ENCODE data around the gene VPS9D1.

VPS9D1 gene

GRCh38 chr16:89723279-89724250, 2.9 kb upstream of the VPS9D1 start:
- Histone ChIP-seq H2AFZ (ENCODE audit: low read depth, low read length) (no peak overlapping the region), H3K4me3 (ENCODE audit: low read length) (peak overlapping the region; percentile 88), H3K9ac (ENCODE audit: low read length) (no peak overlapping the region), H3K27ac (ENCODE audit: low read length) (no peak overlapping the region), H4K20me1 (ENCODE audit: insufficient read depth, low read length) (peaks cover 21% of the 10 kb centered on the region), H3K79me2 (ENCODE audit: low read length) (peaks cover 6% of the 10 kb centered on the region; the same call in 1 of the 2 replicates), H3K4me2 (ENCODE audit: low read length) (peak overlapping the region; percentile 89; the same call in 1 of the 2 replicates), H3K9me3 (ENCODE audit: insufficient read depth, low read length) (no peaks in the 10 kb centered on the region), H3K36me3 (replicated peaks; ENCODE audit: low read depth, low read length) (peaks cover 19% of the 10 kb centered on the region), H3K4me1 (ENCODE audit: low read length) (peaks cover 13% of the 10 kb centered on the region), H3K27me3 (ENCODE audit: low read depth, low read length) (no peaks in the 10 kb centered on the region)
- no peak for TF ChIP-seq CTCF (IDR thresholded peaks at IDR 0.05; ENCODE audit: low read depth, low read length)
- no peak for TF ChIP-seq EZH2phosphoT487 (IDR thresholded peaks at IDR 0.05; ENCODE audit: low read depth)

GRCh38 chr16:89722392-89723278, 1.9 kb upstream of the VPS9D1 start:
- Histone ChIP-seq H3K9me3 (ENCODE audit: insufficient read depth, low read length) (no peaks in the 10 kb centered on the region), H2AFZ (ENCODE audit: low read depth, low read length) (no peak overlapping the region), H3K27me3 (ENCODE audit: low read depth, low read length) (no peaks in the 10 kb centered on the region), H4K20me1 (ENCODE audit: insufficient read depth, low read length) (peaks cover 21% of the 10 kb centered on the region), H3K4me3 (ENCODE audit: low read length) (peak overlapping the region; percentile 88), H3K79me2 (ENCODE audit: low read length) (peaks cover 6% of the 10 kb centered on the region; the same call in 1 of the 2 replicates), H3K9ac (ENCODE audit: low read length) (peak overlapping the region; percentile 84), H3K27ac (ENCODE audit: low read length) (no peak overlapping the region), H3K4me2 (ENCODE audit: low read length) (peak overlapping the region; percentile 89), H3K36me3 (replicated peaks; ENCODE audit: low read depth, low read length) (peaks cover 18% of the 10 kb centered on the region), H3K4me1 (ENCODE audit: low read length) (peaks cover 13% of the 10 kb centered on the region)
- TF ChIP-seq EZH2phosphoT487 (IDR thresholded peaks at IDR 0.05; ENCODE audit: low read depth) = no peak
- TF ChIP-seq CTCF (IDR thresholded peaks at IDR 0.05; ENCODE audit: low read depth, low read length) = no peak

- Histone ChIP-seq H3K9ac (ENCODE audit: low read length) (peak overlapping the region; percentile 84), H4K20me1 (ENCODE audit: insufficient read depth, low read length) (peaks cover 21% of the 10 kb centered on the region), H3K36me3 (replicated peaks; ENCODE audit: low read depth, low read length) (peaks cover 16% of the 10 kb centered on the region), H3K4me2 (ENCODE audit: low read length) (peak overlapping the region; percentile 89), H3K79me2 (ENCODE audit: low read length) (peaks cover 6% of the 10 kb centered on the region; the same call in 1 of the 2 replicates), H3K27ac (ENCODE audit: low read length) (peak overlapping the region; percentile 70), H2AFZ (ENCODE audit: low read depth, low read length) (no peak overlapping the region), H3K4me3 (ENCODE audit: low read length) (peak overlapping the region; percentile 88), H3K27me3 (ENCODE audit: low read depth, low read length) (no peaks in the 10 kb centered on the region), H3K9me3 (ENCODE audit: insufficient read depth, low read length) (no peaks in the 10 kb centered on the region), H3K4me1 (ENCODE audit: low read length) (peaks cover 13% of the 10 kb centered on the region)
- no peak for TF ChIP-seq CTCF (IDR thresholded peaks at IDR 0.05; ENCODE audit: low read depth, low read length)
- TF ChIP-seq EZH2phosphoT487 (IDR thresholded peaks at IDR 0.05; ENCODE audit: low read depth) = no peak
Measured at GRCh38 chr16:89721546-89722391, 1.1 kb upstream of the VPS9D1 start.
